HepG2 (cell line): ENCODE measurements around the gene TIA1. TPM values are rescaled to one million over a fixed set of nuclear protein-coding genes. Genes with fewer than 3 reads are reported as not detected.

ENCODE experiments used
- AHDC1 ChIP-seq: sonication (generic); formaldehyde crosslinking; IDR thresholded peaks from 2 replicates; pipeline ENCODE4 v1.5.1; 2020; ENCODE audit warnings: mild to moderate bottlenecking, missing genetic modification reagents, borderline replicate concordance
- BRCA1 ChIP-seq: sonication (generic); formaldehyde crosslinking; IDR thresholded peaks from 2 replicates; pipeline ENCODE4 v1.4.0; 2020; ENCODE audit warnings: missing genetic modification reagents
- ELF4 ChIP-seq: sonication (generic); formaldehyde crosslinking; IDR thresholded peaks from 2 replicates; pipeline ENCODE4 v1.5.0; 2020; ENCODE audit warnings: missing genetic modification reagents, mild to moderate bottlenecking, moderate library complexity, borderline replicate concordance
- HMG20B ChIP-seq: conservative IDR thresholded peaks from 2 replicates; pipeline ENCODE4 v1.6.1; 2016; ENCODE audit warnings: missing genetic modification reagents, missing compliant biosample characterization
- HMGA1 ChIP-seq: sonication (generic); formaldehyde crosslinking; conservative IDR thresholded peaks from 2 replicates; pipeline ENCODE4 v1.4.0; 2020; ENCODE audit warnings: missing genetic modification reagents
- HOXA5 ChIP-seq: sonication (generic); formaldehyde crosslinking; IDR thresholded peaks from 2 replicates; pipeline ENCODE4 v1.4.0; 2020; ENCODE audit warnings: missing genetic modification reagents
- IKZF5 ChIP-seq: IDR thresholded peaks from 2 replicates; pipeline ENCODE4 v1.6.1; 2018; ENCODE audit warnings: missing genetic modification reagents, mild to moderate bottlenecking, missing compliant biosample characterization
- NKX3-1 ChIP-seq: sonication (generic); formaldehyde crosslinking; IDR thresholded peaks from 2 replicates; pipeline ENCODE4 v1.5.0; 2020; ENCODE audit warnings: missing genetic modification reagents
- NPAS2 ChIP-seq: sonication (generic); formaldehyde crosslinking; IDR thresholded peaks from 2 replicates; pipeline ENCODE4 v1.8.0; 2022; ENCODE audit warnings: mild to moderate bottlenecking, missing genetic modification reagents, borderline replicate concordance
- RBM22 ChIP-seq: fragments of 200-400 bp; formaldehyde crosslinking; optimal IDR thresholded peaks from 2 replicates; pipeline ENCODE3; 2017; ENCODE audit warnings: mild to moderate bottlenecking, low read length, moderate library complexity
- SMAD1 ChIP-seq: sonication (generic); formaldehyde crosslinking; IDR thresholded peaks from 2 replicates; pipeline ENCODE4 v1.4.0; 2020; ENCODE audit warnings: missing genetic modification reagents, low read depth, mild to moderate bottlenecking, borderline replicate concordance
- SRSF4 ChIP-seq: fragments of 200-400 bp; formaldehyde crosslinking; IDR thresholded peaks from one replicate; pipeline ENCODE4 v1.6.1; 2018; ENCODE audit warnings: mild to moderate bottlenecking, low read depth, low read length, moderate library complexity; ENCODE audit not compliant: poor library complexity, severe bottlenecking
- TBL1XR1 ChIP-seq: fragments of 150-350 bp; IDR thresholded peaks from 2 replicates; pipeline ENCODE4 v1.6.1; 2014; ENCODE audit warnings: borderline replicate concordance, low read length; ENCODE audit not compliant: partially characterized antibody
- TFDP1 ChIP-seq: IDR thresholded peaks from 2 replicates; pipeline ENCODE4 v1.6.1; 2016; ENCODE audit warnings: missing compliant biosample characterization, missing genetic modification reagents, borderline replicate concordance
- ZFP1 ChIP-seq: IDR thresholded peaks from 2 replicates; pipeline ENCODE4 v1.6.1; 2016
- ZNF136 ChIP-seq: sonication (generic); formaldehyde crosslinking; IDR thresholded peaks from 2 replicates; pipeline ENCODE4 v1.8.1; 2022; ENCODE audit warnings: low read depth, mild to moderate bottlenecking, moderate library complexity, missing genetic modification reagents
- ZNF704 ChIP-seq: sonication (generic); formaldehyde crosslinking; IDR thresholded peaks from 2 replicates; pipeline ENCODE4 v1.8.1; 2023; ENCODE audit warnings: mild to moderate bottlenecking, inconsistent platforms, moderate library complexity, missing genetic modification reagents, borderline replicate concordance
- ZNF878 ChIP-seq: sonication (generic); formaldehyde crosslinking; IDR thresholded peaks from 2 replicates; pipeline ENCODE4 v1.8.1; 2023; ENCODE audit warnings: mild to moderate bottlenecking, missing genetic modification reagents, moderate library complexity
- ZNF879 ChIP-seq: sonication (generic); formaldehyde crosslinking; IDR thresholded peaks from 2 replicates; pipeline ENCODE4 v1.8.1; 2023; ENCODE audit warnings: missing genetic modification reagents
- ZSCAN31 ChIP-seq: sonication (generic); formaldehyde crosslinking; IDR thresholded peaks from 2 replicates; pipeline ENCODE4 v1.5.0; 2020; ENCODE audit warnings: low read depth, mild to moderate bottlenecking, missing genetic modification reagents
- polyA plus RNA-seq, 8 experiments: library from polyadenylated mRNA; depleted of rRNA in 3 of 8; stranded (reverse) in 7 of 8; unstranded in 1 of 8; fragments of >200 nt; fragmentation: Illumina TruSeq in 4 of 8; extraction: Trizol in 4 of 8; gene quantifications; 2 replicates each; pipeline versions ENCODE4 v1.2.1 to v1.2.3, GENCODE V29; 2011 to 2016; ENCODE audit warnings: low read depth in 4 of 8, missing spikeins in 1 of 8, mixed read lengths in 1 of 8; ENCODE audit not compliant: insufficient read depth in 1 of 8
- total RNA-seq, 5 experiments: library from RNA; depleted of rRNA; stranded (reverse); fragments of >200 nt; fragmentation: Illumina TruSeq; extraction: Trizol; gene quantifications; 2 replicates each; pipeline ENCODE4 v1.2.3, GENCODE V29; 2016; ENCODE audit warnings: low read depth in 1 of 5

Gene TIA1
- total and polyA plus RNA-seq, 2 of the 13 experiments (the other 11 are each of a cell fraction or from before 2014, with no cell fraction given) = 209 to 319 TPM

- TF ChIP-seq ZNF704 (CRISPR knock-in tag) (0 out of 2 replicates have a peak, but pooled peaks have one; percentile 51), TBL1XR1 (peak; percentile 39), HMGA1 (CRISPR knock-in tag) (no peak), NKX3-1 (CRISPR knock-in tag) (peak; percentile 4; the same call in 1 of the 2 replicates), HMG20B (CRISPR knock-in tag) (peak; percentile 41; the same call in 1 of the 2 replicates), HOXA5 (CRISPR knock-in tag) (peak; percentile 76; the same call in 1 of the 2 replicates), ZNF879 (CRISPR knock-in tag) (no peak), ZNF878 (peak; percentile 82), TFDP1 (CRISPR knock-in tag) (peak; percentile 53), RBM22 (peak; percentile 71), NPAS2 (CRISPR knock-in tag) (no peak), SRSF4 (no peak), AHDC1 (CRISPR knock-in tag) (no peak), ELF4 (CRISPR knock-in tag) (peak; percentile 99), BRCA1 (CRISPR knock-in tag) (peak; percentile 46; the same call in 1 of the 2 replicates), ZSCAN31 (CRISPR knock-in tag) (peak; percentile 81; the same call in 1 of the 2 replicates), ZFP1 (CRISPR knock-in tag) (peak; percentile 83), IKZF5 (CRISPR knock-in tag) (peak; percentile 71; the same call in 1 of the 2 replicates), SMAD1 (CRISPR knock-in tag) (peak; percentile 52; the same call in 1 of the 2 replicates), ZNF136 (peak; percentile 92; the same call in 1 of the 2 replicates)
Measured at GRCh38 chr2:70190418-70191243, 57.8 kb downstream of the TIA1 start, which contains the start of gene C2orf42 (continued).
